Activated CD8-positive, alpha-beta T cell treated with anti-CD3 and anti-CD28 coated beads, Interleukin-2, amount 10 ng/mL, durations not matched to agents 7 days and 5 days (primary cell): Measurements from ENCODE around the gene CFAP70. TPM values are rescaled to one million over a fixed set of nuclear protein-coding genes. Genes with fewer than 3 reads are reported as not detected.

Experiments used
- ATAC-seq: fragments of 150-1000 bp; cut with Tn5 transposase; one replicate; pipeline ENCODE4 v1.10.0; 2021; ENCODE audit warnings: moderate library complexity
- CTCF ChIA-PET: fragments of 350-600 bp; sonication (Branson Sonifier 250); formaldehyde crosslinking; loops from one replicate; lab custom pipeline; 2021; ENCODE audit warnings: antibody characterized with exemption; lab: Charles Lee
- POLR2A ChIA-PET: fragments of 350-600 bp; sonication (Branson Sonifier 250); formaldehyde crosslinking; loops from one replicate; lab custom pipeline; 2021; ENCODE audit warnings: antibody characterized with exemption; lab: Charles Lee
- DNase-seq: peaks from one replicate; pipeline ENCODE4 v3.0.0-alpha.2; 2020
- H3K27ac Mint-ChIP-seq: one replicate; pipeline ENCODE4 v1.8.0; 2021; ENCODE audit warnings: mild to moderate bottlenecking, mixed read lengths
- H3K27me3 Mint-ChIP-seq: one replicate; pipeline ENCODE4 v1.8.0; 2021; ENCODE audit warnings: low read depth, mixed read lengths
- H3K36me3 Mint-ChIP-seq: one replicate; pipeline ENCODE4 v1.8.0; 2021; ENCODE audit warnings: low read depth, mixed read lengths
- H3K4me1 Mint-ChIP-seq: one replicate; pipeline ENCODE4 v1.8.0; 2021; ENCODE audit warnings: low read depth, mixed read lengths
- H3K4me3 Mint-ChIP-seq: one replicate; pipeline ENCODE4 v1.8.0; 2021; ENCODE audit warnings: mild to moderate bottlenecking, mixed read lengths
- H3K9me3 Mint-ChIP-seq: one replicate; pipeline ENCODE4 v1.8.0; 2022; ENCODE audit warnings: mixed read lengths; ENCODE audit not compliant: insufficient read depth
- total RNA-seq, 2 experiments: library from RNA; stranded (reverse); gene quantifications; one replicate each; pipeline ENCODE4 v1.2.3, GENCODE V29; 2021

CFAP70 gene
- total RNA-seq, 2 experiments from 2014 or later, result 0.40 to 0.57 TPM

- DNase-seq, result no peak
- no peak overlapping the region for H3K4me3 Mint-ChIP-seq
- no peaks in the 10 kb centered on the region for H3K9me3 Mint-ChIP-seq
- POLR2A ChIA-PET, result interaction anchor here (1.7 kb wide), 1 partner anchor 13 kb away, joined by 12 read pairs; the partner anchor contains the start of gene DNAJC9
- no peak for ATAC-seq
- CTCF ChIA-PET, result interaction anchor here (0.7 to 1.5 kb wide), 2 partner anchors 11 to 13 kb away, joined by 4 to 5 read pairs; partner anchors contain the start of gene DNAJC9
- no peak overlapping the region for H3K27ac Mint-ChIP-seq
- no peaks in the 10 kb centered on the region for H3K27me3 Mint-ChIP-seq
- H3K4me1 Mint-ChIP-seq, result no peaks in the 10 kb centered on the region
- peaks cover 35% of the 10 kb centered on the region for H3K36me3 Mint-ChIP-seq
Observed at GRCh38 chr10:73233883-73234282, 124.8 kb downstream of the CFAP70 start.

- ATAC-seq, result no peak
- H3K27ac Mint-ChIP-seq, result no peak overlapping the region
Observed at GRCh38 chr10:73232887-73233286, 125.8 kb downstream of the CFAP70 start.

GRCh38 chr10:73229567-73229966 is 129.1 kb downstream of the CFAP70 start:
- CTCF ChIA-PET, result no interaction called here
- DNase-seq (no peak), ATAC-seq (no peak)
- Mint-ChIP-seq H3K9me3 (no peaks in the 10 kb centered on the region), H3K27ac (no peak overlapping the region), H3K27me3 (no peaks in the 10 kb centered on the region), H3K36me3 (peaks cover 12% of the 10 kb centered on the region), H3K4me1 (no peaks in the 10 kb centered on the region), H3K4me3 (no peak overlapping the region)
- POLR2A ChIA-PET, result no interaction called here

More at GRCh38 chr10:73232887-73233286, 125.8 kb downstream of the CFAP70 start:
- CTCF ChIA-PET, result no interaction called here
- peaks cover 31% of the 10 kb centered on the region for H3K36me3 Mint-ChIP-seq
- no peak for DNase-seq
- no peak overlapping the region for H3K4me3 Mint-ChIP-seq
- POLR2A ChIA-PET, result interaction anchor here (0.7 kb wide), 1 partner anchor 390 kb away, joined by 3 read pairs; no protein-coding TSS in a partner anchor
- H3K9me3 Mint-ChIP-seq, result no peaks in the 10 kb centered on the region
- H3K27me3 Mint-ChIP-seq, result no peaks in the 10 kb centered on the region
- no peaks in the 10 kb centered on the region for H3K4me1 Mint-ChIP-seq

- no peak overlapping the region for H3K4me3 Mint-ChIP-seq
- POLR2A ChIA-PET, result no interaction called here
- CTCF ChIA-PET, result no interaction called here
- no peaks in the 10 kb centered on the region for H3K4me1 Mint-ChIP-seq
- ATAC-seq (no peak), DNase-seq (no peak)
- H3K36me3 Mint-ChIP-seq, result peaks cover 9% of the 10 kb centered on the region
- H3K27me3 Mint-ChIP-seq, result no peaks in the 10 kb centered on the region
- H3K27ac Mint-ChIP-seq, result no peak overlapping the region
- no peaks in the 10 kb centered on the region for H3K9me3 Mint-ChIP-seq
Observed at GRCh38 chr10:73228247-73228646, 130.4 kb downstream of the CFAP70 start.

GRCh38 chr10:73226663-73227062 is 132.0 kb downstream of the CFAP70 start:
- H3K4me3 Mint-ChIP-seq, result no peak overlapping the region
- ATAC-seq (no peak), DNase-seq (no peak)
- ChIA-PET POLR2A (no interaction called here), CTCF (interaction anchor here (0.9 kb wide), 1 partner anchor 9 kb away, joined by 3 read pairs; no protein-coding TSS in a partner anchor)
- peaks cover 7% of the 10 kb centered on the region for H3K36me3 Mint-ChIP-seq
- no peak overlapping the region for H3K27ac Mint-ChIP-seq
- H3K9me3 Mint-ChIP-seq, result no peaks in the 10 kb centered on the region
- H3K4me1 Mint-ChIP-seq, result no peaks in the 10 kb centered on the region
- H3K27me3 Mint-ChIP-seq, result no peaks in the 10 kb centered on the region

- ATAC-seq, result no peak
- Mint-ChIP-seq H3K4me1 (no peaks in the 10 kb centered on the region), H3K27ac (no peak overlapping the region), H3K4me3 (no peak overlapping the region), H3K36me3 (peaks cover 5% of the 10 kb centered on the region), H3K9me3 (no peaks in the 10 kb centered on the region), H3K27me3 (no peaks in the 10 kb centered on the region)
- ChIA-PET CTCF (no interaction called here), POLR2A (no interaction called here)
- no peak for DNase-seq
Observed at GRCh38 chr10:73225518-73225917, 133.1 kb downstream of the CFAP70 start.

- H3K27me3 Mint-ChIP-seq, result no peaks in the 10 kb centered on the region
- no peaks in the 10 kb centered on the region for H3K4me1 Mint-ChIP-seq
- H3K27ac Mint-ChIP-seq, result no peak overlapping the region
- POLR2A ChIA-PET, result no interaction called here
- H3K4me3 Mint-ChIP-seq, result no peak overlapping the region
- DNase-seq, result no peak
- no peaks in the 10 kb centered on the region for H3K9me3 Mint-ChIP-seq
- ATAC-seq, result no peak
- peaks cover 24% of the 10 kb centered on the region for H3K36me3 Mint-ChIP-seq
- CTCF ChIA-PET, result no interaction called here
Observed at GRCh38 chr10:73220989-73221388, 137.7 kb downstream of the CFAP70 start.

- Mint-ChIP-seq H3K36me3 (peaks cover 29% of the 10 kb centered on the region), H3K27ac (no peak overlapping the region), H3K9me3 (no peaks in the 10 kb centered on the region), H3K4me3 (no peak overlapping the region), H3K27me3 (no peaks in the 10 kb centered on the region), H3K4me1 (no peaks in the 10 kb centered on the region)
- ChIA-PET POLR2A (no interaction called here), CTCF (interaction anchor here (1.0 to 1.5 kb wide), 5 partner anchors 12 to 122 kb away, joined by 3 to 4 read pairs (median 3); partner anchors contain the start of gene P4HA1)
- DNase-seq (no peak), ATAC-seq (no peak)
Observed at GRCh38 chr10:73219384-73219783, 139.3 kb downstream of the CFAP70 start.

- ATAC-seq (no peak), DNase-seq (no peak)
- Mint-ChIP-seq H3K36me3 (peaks cover 31% of the 10 kb centered on the region), H3K4me3 (no peak overlapping the region), H3K4me1 (no peaks in the 10 kb centered on the region), H3K27me3 (no peaks in the 10 kb centered on the region), H3K9me3 (no peaks in the 10 kb centered on the region), H3K27ac (no peak overlapping the region)
- POLR2A ChIA-PET, result no interaction called here
- CTCF ChIA-PET, result interaction anchor here (1.0 to 1.5 kb wide), 6 partner anchors 11 to 122 kb away, joined by 3 to 5 read pairs (median 3); partner anchors contain the start of gene P4HA1
Observed at GRCh38 chr10:73218431-73219191, 140.1 kb downstream of the CFAP70 start.

GRCh38 chr10:73217628-73218027 is 141.0 kb downstream of the CFAP70 start:
- DNase-seq (no peak), ATAC-seq (no peak)
- peaks cover 31% of the 10 kb centered on the region for H3K36me3 Mint-ChIP-seq
- ChIA-PET POLR2A (no interaction called here), CTCF (interaction anchor here (1.0 to 1.5 kb wide), 3 partner anchors 10 to 47 kb away, joined by 3 to 5 read pairs (median 3); no protein-coding TSS in a partner anchor)
- H3K4me3 Mint-ChIP-seq, result no peak overlapping the region
- no peaks in the 10 kb centered on the region for H3K4me1 Mint-ChIP-seq
- H3K27me3 Mint-ChIP-seq, result no peaks in the 10 kb centered on the region
- no peak overlapping the region for H3K27ac Mint-ChIP-seq
- no peaks in the 10 kb centered on the region for H3K9me3 Mint-ChIP-seq

- ChIA-PET CTCF (no interaction called here), POLR2A (no interaction called here)
Observed at GRCh38 chr10:73215749-73216148, 142.9 kb downstream of the CFAP70 start.

GRCh38 chr10:73211106-73211811 is 147.4 kb downstream of the CFAP70 start:
- POLR2A ChIA-PET, result no interaction called here
- Mint-ChIP-seq H3K36me3 (peaks cover 11% of the 10 kb centered on the region), H3K27me3 (no peaks in the 10 kb centered on the region), H3K4me1 (no peaks in the 10 kb centered on the region), H3K27ac (no peak overlapping the region), H3K4me3 (no peak overlapping the region), H3K9me3 (no peaks in the 10 kb centered on the region)
- no peak for ATAC-seq
- CTCF ChIA-PET, result no interaction called here
- DNase-seq, result no peak

More at GRCh38 chr10:73215749-73216148, 142.9 kb downstream of the CFAP70 start:
- no peak overlapping the region for H3K4me3 Mint-ChIP-seq
- no peak overlapping the region for H3K27ac Mint-ChIP-seq
- DNase-seq (no peak), ATAC-seq (no peak)
- H3K9me3 Mint-ChIP-seq, result no peaks in the 10 kb centered on the region
- no peaks in the 10 kb centered on the region for H3K27me3 Mint-ChIP-seq
- peaks cover 28% of the 10 kb centered on the region for H3K36me3 Mint-ChIP-seq
- no peaks in the 10 kb centered on the region for H3K4me1 Mint-ChIP-seq
